Naive B cell (primary cell): ENCODE results near the gene ACSL6. TPM values are rescaled to one million over a fixed set of nuclear protein-coding genes. Genes with fewer than 3 reads are reported as not detected.
A peak's percentile ranks its signal among the peaks of the same experiment; 100 is the strongest.

ENCODE experiments used
- ATAC-seq, 2 donors: fragments of 150-1000 bp; cut with Tn5 transposase; 2 replicates each; pipeline ENCODE4 v1.10.0; 2021; ENCODE audit warnings: low read depth in 2 of 2, mild to moderate bottlenecking in 2 of 2, moderate library complexity in 2 of 2
- DNase-seq: peaks from one replicate; pipeline ENCODE4 v3.0.0; 2022
- H3K27ac Mint-ChIP-seq, 6 donors: one replicate each; pipeline ENCODE4 v1.8.0; 2020 to 2022; ENCODE audit warnings: mild to moderate bottlenecking in 6 of 6, mixed read lengths in 6 of 6, moderate library complexity in 5 of 6, inconsistent platforms in 2 of 6
- H3K27me3 Mint-ChIP-seq, 3 donors: one replicate each; pipeline ENCODE4 v1.8.0; 2021 to 2022; ENCODE audit warnings: mixed read lengths in 3 of 3, mild to moderate bottlenecking in 1 of 3
- H3K36me3 Mint-ChIP-seq, 2 donors: one replicate each; pipeline ENCODE4 v1.8.0; 2020 to 2022; ENCODE audit warnings: mixed read lengths in 2 of 2, inconsistent platforms in 1 of 2, mild to moderate bottlenecking in 1 of 2
- H3K4me1 Mint-ChIP-seq, 3 donors: one replicate each; pipeline ENCODE4 v1.8.0; 2020 to 2022; ENCODE audit warnings: mixed read lengths in 3 of 3, inconsistent platforms in 1 of 3, mild to moderate bottlenecking in 1 of 3, moderate library complexity in 1 of 3
- H3K4me3 Mint-ChIP-seq, 8 donors: one replicate each; pipeline ENCODE4 v1.8.0; 2020 to 2022; ENCODE audit warnings: mild to moderate bottlenecking in 8 of 8, mixed read lengths in 8 of 8, moderate library complexity in 8 of 8, inconsistent platforms in 2 of 8
- H3K9me3 Mint-ChIP-seq, 7 donors: one replicate each; pipeline ENCODE4 v1.8.0; 2020 to 2022; ENCODE audit warnings: mixed read lengths in 7 of 7, mild to moderate bottlenecking in 5 of 7, inconsistent platforms in 2 of 7, moderate library complexity in 1 of 7
- polyA plus RNA-seq, 6 donors: library from polyadenylated mRNA; unstranded; fragments of 300-500 nt; fragmentation: Illumina TruSeq; gene quantifications; one replicate each; pipeline ENCODE4 v1.2.3, GENCODE V29; 2021; ENCODE audit warnings: low read depth in 6 of 6

ACSL6 gene
- polyA plus RNA-seq, 6 donors from 2014 or later = 0.16 TPM; not detected in 5

DNA sequence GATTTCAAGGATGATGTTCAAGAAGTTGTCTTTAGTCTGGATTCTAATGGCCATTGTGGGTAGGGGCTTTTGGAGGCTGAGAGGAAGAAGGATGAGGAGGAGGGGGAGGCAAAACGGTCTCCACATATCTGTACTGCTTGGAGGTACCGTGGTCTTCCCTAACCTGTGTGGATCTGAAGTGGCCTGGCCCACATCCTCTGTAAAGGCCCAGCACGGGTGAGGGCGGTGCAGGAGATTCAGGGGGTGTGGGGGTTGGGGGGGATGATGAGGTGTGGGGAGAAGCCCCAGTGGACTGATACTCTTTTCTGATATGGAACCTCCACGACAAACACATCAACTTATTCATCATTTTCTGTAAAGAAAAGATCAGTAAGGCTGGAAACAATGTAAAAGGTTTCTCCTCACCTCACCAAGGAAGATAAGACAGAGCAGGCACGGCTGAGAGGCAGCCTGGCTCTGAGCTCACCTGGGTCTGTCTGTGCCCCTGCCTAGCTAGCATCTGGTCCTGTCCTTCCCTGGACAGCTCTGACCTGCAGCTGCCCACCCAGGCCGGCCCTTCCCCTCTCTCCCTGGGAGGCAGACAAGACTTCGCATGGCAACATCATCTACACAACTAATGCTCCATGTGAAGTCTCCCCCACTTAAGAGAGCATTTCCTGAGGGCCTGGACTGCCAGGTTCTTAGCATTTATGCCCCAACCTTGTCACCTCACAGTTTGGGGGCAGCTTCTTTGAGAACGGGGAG lies 43.4 kb upstream of the ACSL6 start:
- Mint-ChIP-seq H3K36me3 (no peaks in the 10 kb centered on the region), H3K27me3 (peaks cover 0 to 9% (median 8%) of the 10 kb centered on the region in 3 donors), H3K27ac (no peak overlapping the region), H3K4me1 (no peaks in the 10 kb centered on the region), H3K4me3 (peak overlapping the region in 1 of 8 donors; percentile 42), H3K9me3 (no peaks in the 10 kb centered on the region)
- DNase-seq (no peak), ATAC-seq (no peak)

- no peak for ATAC-seq
- Mint-ChIP-seq H3K4me3 (no peak overlapping the region), H3K27ac (no peak overlapping the region), H3K9me3 (no peaks in the 10 kb centered on the region), H3K4me1 (no peaks in the 10 kb centered on the region), H3K27me3 (peaks cover 0 to 9% (median 8%) of the 10 kb centered on the region in 3 donors), H3K36me3 (no peaks in the 10 kb centered on the region)
- no peak for DNase-seq
Observed at GRCh38 chr5:132054031-132054696, 42.7 kb upstream of the ACSL6 start.

GRCh38 chr5:132053483-132053882 lies 42.0 kb upstream of the ACSL6 start:
- H3K36me3 Mint-ChIP-seq = no peaks in the 10 kb centered on the region
- no peak overlapping the region for H3K27ac Mint-ChIP-seq
- ATAC-seq (no peak), DNase-seq (no peak)
- H3K4me1 Mint-ChIP-seq = no peaks in the 10 kb centered on the region
- H3K27me3 Mint-ChIP-seq = peaks cover 0 to 9% (median 8%) of the 10 kb centered on the region in 3 donors
- no peaks in the 10 kb centered on the region for H3K9me3 Mint-ChIP-seq
- H3K4me3 Mint-ChIP-seq = no peak overlapping the region

DNA sequence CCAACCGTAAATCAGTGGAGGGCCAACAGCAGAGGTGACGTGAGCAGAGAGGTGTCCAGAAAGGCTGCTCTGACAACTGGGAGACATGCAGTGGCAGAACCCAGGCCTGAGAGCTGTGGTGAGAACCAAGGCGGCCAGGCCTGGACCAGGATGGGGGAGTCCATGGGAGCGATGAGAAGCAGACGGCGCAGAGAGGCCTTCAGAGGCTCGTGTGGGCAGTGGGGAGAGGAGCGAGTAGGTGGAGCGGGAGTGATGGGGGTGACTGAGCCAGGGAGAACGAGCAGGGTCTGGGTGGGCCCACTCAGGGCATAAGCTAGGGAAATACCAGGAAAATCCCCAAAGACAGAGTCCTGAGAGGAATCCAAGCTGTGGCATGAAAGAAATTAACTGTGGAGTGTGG lies 41.1 kb upstream of the ACSL6 start:
- no peaks in the 10 kb centered on the region for H3K9me3 Mint-ChIP-seq
- peak overlapping the region in 1 of 6 donors; percentile 32 for H3K27ac Mint-ChIP-seq
- no peaks in the 10 kb centered on the region for H3K36me3 Mint-ChIP-seq
- no peaks in the 10 kb centered on the region for H3K4me1 Mint-ChIP-seq
- H3K27me3 Mint-ChIP-seq = peaks cover 0 to 9% (median 8%) of the 10 kb centered on the region in 3 donors
- ATAC-seq = no peak
- no peak for DNase-seq
- H3K4me3 Mint-ChIP-seq = no peak overlapping the region

- DNase-seq = no peak
- Mint-ChIP-seq H3K27me3 (peaks cover 2 to 9% (median 8%) of the 10 kb centered on the region in 3 donors), H3K27ac (no peak overlapping the region), H3K4me1 (no peaks in the 10 kb centered on the region), H3K4me3 (no peak overlapping the region), H3K36me3 (no peaks in the 10 kb centered on the region), H3K9me3 (no peaks in the 10 kb centered on the region)
- ATAC-seq = no peak
Observed at GRCh38 chr5:132050661-132051552, 39.4 kb upstream of the ACSL6 start.

- no peaks in the 10 kb centered on the region for H3K9me3 Mint-ChIP-seq
- peaks cover 5 to 11% (median 8%) of the 10 kb centered on the region in 3 donors for H3K27me3 Mint-ChIP-seq
- ATAC-seq = no peak
- H3K36me3 Mint-ChIP-seq = no peaks in the 10 kb centered on the region
- no peak overlapping the region for H3K4me3 Mint-ChIP-seq
- DNase-seq = no peak
- peak overlapping the region in 1 of 6 donors; percentile 29 for H3K27ac Mint-ChIP-seq
- no peaks in the 10 kb centered on the region for H3K4me1 Mint-ChIP-seq
Observed at GRCh38 chr5:132050136-132050535, 38.7 kb upstream of the ACSL6 start.

DNA sequence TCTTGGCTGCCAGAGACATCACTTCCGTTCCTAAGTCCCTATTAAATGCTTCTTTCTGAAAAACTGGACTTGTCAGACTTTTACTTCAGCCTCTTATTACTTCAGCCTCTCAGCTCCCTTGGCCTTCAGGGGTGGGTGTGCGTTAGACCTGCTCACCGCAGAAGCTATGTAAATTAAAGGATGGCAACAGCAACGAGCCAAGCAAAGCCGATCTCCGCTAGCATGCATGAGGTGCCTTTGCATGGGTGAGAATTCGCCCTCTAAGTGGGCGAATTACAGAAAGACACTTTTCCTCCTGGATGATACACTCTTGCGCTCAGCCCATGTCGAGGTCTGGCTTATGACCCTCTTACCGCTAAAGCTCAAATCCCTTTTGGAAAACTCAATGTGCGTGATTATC lies 38.1 kb upstream of the ACSL6 start:
- no peak overlapping the region for H3K4me3 Mint-ChIP-seq
- H3K4me1 Mint-ChIP-seq = no peaks in the 10 kb centered on the region
- no peak overlapping the region for H3K27ac Mint-ChIP-seq
- H3K36me3 Mint-ChIP-seq = peaks cover 0 to under 1% of the 10 kb centered on the region in 2 donors
- H3K27me3 Mint-ChIP-seq = peaks cover 8 to 14% (median 13%) of the 10 kb centered on the region in 3 donors
- H3K9me3 Mint-ChIP-seq = no peaks in the 10 kb centered on the region
- ATAC-seq (no peak), DNase-seq (no peak)

DNA sequence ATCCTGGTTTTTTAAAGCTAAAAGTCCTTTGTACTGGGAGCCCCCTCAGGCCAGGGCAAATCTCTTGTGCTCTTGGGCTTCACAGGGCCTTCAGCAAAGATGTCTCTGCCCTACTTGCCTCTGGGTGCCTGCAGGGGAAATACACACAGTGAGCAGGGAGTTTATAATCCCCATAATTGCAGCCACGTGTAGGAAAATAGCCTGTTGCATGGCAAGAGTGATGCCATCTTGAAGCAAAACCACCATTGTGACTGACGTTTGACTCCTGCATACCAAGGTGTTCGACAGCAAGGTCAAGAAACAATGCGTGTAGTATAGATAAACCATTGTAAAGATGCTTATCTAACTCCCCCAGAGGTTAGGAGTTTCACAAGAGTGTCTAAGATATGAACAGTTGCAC lies 37.6 kb upstream of the ACSL6 start:
- H3K4me3 Mint-ChIP-seq = no peak overlapping the region
- no peaks in the 10 kb centered on the region for H3K9me3 Mint-ChIP-seq
- DNase-seq (no peak), ATAC-seq (no peak)
- peaks cover 0 to 3% of the 10 kb centered on the region in 2 donors for H3K36me3 Mint-ChIP-seq
- H3K4me1 Mint-ChIP-seq = no peaks in the 10 kb centered on the region
- H3K27ac Mint-ChIP-seq = no peak overlapping the region
- peaks cover 8 to 17% (median 14%) of the 10 kb centered on the region in 3 donors for H3K27me3 Mint-ChIP-seq

DNA sequence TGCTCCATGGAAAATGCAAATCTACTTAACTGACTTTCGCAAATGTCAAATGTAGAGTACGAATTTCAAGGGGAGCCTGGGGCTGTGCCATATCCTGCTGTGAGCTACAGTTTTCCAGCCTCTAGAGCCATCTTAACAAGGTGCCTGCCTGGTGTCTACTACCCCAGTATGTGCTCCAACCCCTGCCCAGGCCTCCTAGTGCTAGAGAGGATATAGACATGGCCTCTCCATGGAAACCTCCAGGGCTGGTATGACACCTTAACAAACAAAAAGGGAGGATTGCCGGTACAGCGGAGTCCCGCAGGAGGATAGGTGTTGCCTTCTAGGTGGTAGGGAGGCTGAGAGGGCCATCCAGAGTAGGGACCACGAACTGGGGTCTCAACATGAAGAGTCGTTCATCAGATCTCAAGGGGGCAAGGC lies 35.4 kb upstream of the ACSL6 start:
- DNase-seq = no peak
- no peak for ATAC-seq
- H3K27me3 Mint-ChIP-seq = peaks cover 15 to 32% (median 27%) of the 10 kb centered on the region in 3 donors
- H3K36me3 Mint-ChIP-seq = peaks cover 0 to 3% of the 10 kb centered on the region in 2 donors
- H3K4me3 Mint-ChIP-seq = no peak overlapping the region
- no peaks in the 10 kb centered on the region for H3K4me1 Mint-ChIP-seq
- H3K9me3 Mint-ChIP-seq = peaks cover 0 to 6% (median 0%) of the 10 kb centered on the region in 7 donors
- no peak overlapping the region for H3K27ac Mint-ChIP-seq

- Mint-ChIP-seq H3K27me3 (peaks cover 27 to 44% (median 43%) of the 10 kb centered on the region in 3 donors), H3K27ac (no peak overlapping the region), H3K9me3 (peaks cover 0 to 7% (median 2%) of the 10 kb centered on the region in 7 donors), H3K4me1 (no peaks in the 10 kb centered on the region), H3K36me3 (peaks cover 0 to 3% of the 10 kb centered on the region in 2 donors), H3K4me3 (no peak overlapping the region)
- DNase-seq (no peak), ATAC-seq (no peak)
Observed at GRCh38 chr5:132044207-132044606, 32.7 kb upstream of the ACSL6 start.

DNA sequence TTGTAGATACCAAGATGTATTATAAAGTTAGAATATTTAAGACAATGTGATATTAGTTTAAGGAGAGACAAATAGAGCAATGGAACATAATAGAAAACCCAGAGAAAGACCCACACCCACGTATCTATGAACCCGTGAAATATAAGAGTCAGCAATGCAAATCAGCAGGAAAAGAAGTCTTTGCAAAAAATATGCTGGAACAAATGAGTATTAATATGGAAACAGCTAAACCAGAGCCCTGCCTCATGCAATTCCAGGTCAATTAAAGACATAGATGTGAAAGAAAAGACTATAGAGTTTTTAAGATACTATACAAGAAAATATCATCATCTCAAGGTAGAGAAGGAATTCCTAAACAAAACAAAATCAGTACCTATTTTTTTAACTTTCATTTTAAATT lies 25.9 kb upstream of the ACSL6 start:
- Mint-ChIP-seq H3K4me3 (no peak overlapping the region), H3K27me3 (peaks cover 22 to 48% (median 42%) of the 10 kb centered on the region in 3 donors), H3K9me3 (peaks cover 12 to 42% (median 25%) of the 10 kb centered on the region in 7 donors), H3K4me1 (no peaks in the 10 kb centered on the region), H3K27ac (no peak overlapping the region), H3K36me3 (peaks cover 14 to 21% of the 10 kb centered on the region in 2 donors)
- ATAC-seq (no peak), DNase-seq (no peak)

DNA sequence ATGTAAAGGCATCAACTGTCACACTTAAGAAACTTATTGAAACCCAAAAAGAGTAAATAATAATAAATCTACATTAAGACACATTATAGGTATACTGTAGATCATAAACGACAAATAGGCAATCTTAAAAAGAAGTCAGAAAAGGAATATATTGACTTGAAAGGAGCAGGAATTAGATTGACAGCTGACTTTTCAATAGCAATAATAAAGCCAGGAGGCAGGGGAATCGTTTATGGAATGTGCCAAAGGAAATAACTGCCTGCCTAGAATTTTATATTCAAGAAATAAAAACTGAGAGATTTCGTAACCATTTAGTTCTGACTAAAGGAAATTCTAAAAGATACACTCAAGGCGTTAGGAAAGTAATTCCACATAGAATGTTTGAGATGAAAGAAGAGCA lies 21.7 kb upstream of the ACSL6 start:
- no peak overlapping the region for H3K27ac Mint-ChIP-seq
- DNase-seq (no peak), ATAC-seq (no peak)
- H3K9me3 Mint-ChIP-seq = peaks cover 8 to 35% (median 21%) of the 10 kb centered on the region in 7 donors
- peaks cover 17 to 26% of the 10 kb centered on the region in 2 donors for H3K36me3 Mint-ChIP-seq
- no peaks in the 10 kb centered on the region for H3K4me1 Mint-ChIP-seq
- H3K4me3 Mint-ChIP-seq = no peak overlapping the region
- H3K27me3 Mint-ChIP-seq = peaks cover 23 to 44% (median 40%) of the 10 kb centered on the region in 3 donors

DNA sequence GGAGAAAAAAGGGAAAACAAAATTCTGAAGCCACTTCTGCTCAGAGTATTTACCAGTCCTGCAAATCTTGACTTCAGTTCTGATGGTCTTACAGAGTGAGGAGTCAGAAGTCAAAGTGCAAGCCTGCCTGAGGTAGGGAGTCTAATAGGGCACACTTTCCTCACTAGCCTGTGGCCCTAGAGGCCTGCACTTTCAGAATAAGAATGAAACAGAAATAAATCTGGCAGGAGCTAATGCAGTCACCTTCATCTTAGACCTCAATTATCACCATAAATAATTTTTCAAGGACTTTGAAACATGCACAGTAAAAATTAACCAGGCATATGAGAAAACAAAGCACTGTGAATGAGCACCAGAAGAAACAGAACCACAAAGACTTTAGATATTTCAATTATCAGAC lies 20.7 kb upstream of the ACSL6 start:
- ATAC-seq (no peak), DNase-seq (no peak)
- H3K27ac Mint-ChIP-seq = no peak overlapping the region
- H3K36me3 Mint-ChIP-seq = peaks cover 17 to 26% of the 10 kb centered on the region in 2 donors
- H3K4me3 Mint-ChIP-seq = no peak overlapping the region
- H3K27me3 Mint-ChIP-seq = peaks cover 29 to 53% (median 49%) of the 10 kb centered on the region in 3 donors
- peaks cover 5 to 26% (median 17%) of the 10 kb centered on the region in 7 donors for H3K9me3 Mint-ChIP-seq
- no peaks in the 10 kb centered on the region for H3K4me1 Mint-ChIP-seq
